HCT116 (cell line): ENCODE results near the gene EEFSEC. TPM values are rescaled to one million over a fixed set of nuclear protein-coding genes. Genes with fewer than 3 reads are reported as not detected.

Experiments used
- ATAC-seq: fragments of 200-7000 bp; cut with Tn5 transposase; 2 replicates; pipeline ENCODE4 v1.9.1; 2020; ENCODE audit warnings: mild to moderate bottlenecking, moderate library complexity
- BruUV-seq: library from RNA; stranded (reverse); fragments of 400-500 nt; replicated peaks from 2 replicates; lab custom pipeline; 2021; lab: Mats Ljungman, UMichigan
- CTCF ChIA-PET: fragments of 300-600 bp; sonication (Branson Sonifier 250); formaldehyde crosslinking; loops from one replicate; lab custom pipeline; 2021; ENCODE audit warnings: antibody characterized with exemption; lab: Charles Lee
- POLR2A ChIA-PET: fragments of 300-600, 350-600 bp; sonication (Branson Sonifier 250); formaldehyde crosslinking; loops from one replicate; lab custom pipeline; 2021; ENCODE audit warnings: antibody characterized with exemption; lab: Charles Lee
- RAD21 ChIA-PET, 2 experiments: fragments of 300-600 bp; sonication (Branson Sonifier 250); formaldehyde crosslinking; loops; one replicate each; lab custom pipeline; 2023; ENCODE audit warnings: low total read pairs in 2 of 2; ENCODE audit not compliant: uncharacterized antibody in 2 of 2, unreplicated experiment in 2 of 2, low non-redundant PET in 1 of 2; lab: Charles Lee
- DNase-seq: peaks from one replicate; pipeline ENCODE4 v3.0.0-alpha.2; 2010; ENCODE audit warnings: low read depth, low spot score
- H2AFZ ChIP-seq: fragments of 200-600 bp; shearing (Covaris generic), sonication (generic); 2 replicates; pipeline ENCODE4 v1.6.1; 2017; ENCODE audit warnings: low read depth, mixed run types, mixed read lengths, antibody characterized with exemption, low read length; ENCODE audit not compliant: poor library complexity, severe bottlenecking
- H3K27ac ChIP-seq: 2 replicates; pipeline ENCODE4 v1.5.1; 2012; ENCODE audit warnings: low read depth, low read length
- H3K27me3 ChIP-seq: fragments of 200-600 bp; sonication (generic); 2 replicates; pipeline ENCODE4 v1.6.1; 2016; ENCODE audit warnings: mixed run types, low read length, mixed read lengths; ENCODE audit not compliant: insufficient read depth
- H3K36me3 ChIP-seq, 2 experiments: fragments of 200-500 bp in 1 of 2; fragments of 200-600 bp in 1 of 2; sonication (Bioruptor generic) in 1 of 2; sonication (generic) in 1 of 2; 2 replicates each; pipeline versions ENCODE4 v1.5.1 to v1.6.1; 2014 to 2016; ENCODE audit warnings: low read length in 2 of 2, inconsistent platforms in 1 of 2, mixed read lengths in 1 of 2, mixed run types in 1 of 2; ENCODE audit not compliant: insufficient read depth in 2 of 2, control insufficient read depth in 1 of 2
- H3K4me1 ChIP-seq, 2 experiments: fragments of 200-600 bp in 1 of 2; sonication (generic) in 1 of 2; 2 replicates each; pipeline versions ENCODE4 v1.5.1 to v1.6.1; 2012 to 2017; ENCODE audit warnings: low read length in 2 of 2, inconsistent platforms in 1 of 2, mild to moderate bottlenecking in 1 of 2, mixed read lengths in 1 of 2, mixed run types in 1 of 2, moderate library complexity in 1 of 2; ENCODE audit not compliant: insufficient read depth in 2 of 2, control insufficient read depth in 1 of 2
- H3K4me2 ChIP-seq: fragments of 200-600 bp; sonication (generic); 2 replicates; pipeline ENCODE4 v1.6.1; 2017; ENCODE audit warnings: mixed run types, low read length, mixed read lengths
- H3K4me3 ChIP-seq, 2 experiments: fragments of 200-600 bp in 1 of 2; sonication (generic) in 1 of 2; replicated peaks in 1 of 2; 2 replicates each; pipeline ENCODE4 v1.5.1; 2011 to 2016; ENCODE audit warnings: low read length in 2 of 2, control low read depth in 1 of 2, low read depth in 1 of 2, mild to moderate bottlenecking in 1 of 2, mixed read lengths in 1 of 2, mixed run types in 1 of 2
- H3K79me2 ChIP-seq: fragments of 200-600 bp; sonication (generic); 2 replicates; pipeline ENCODE4 v1.6.1; 2017; ENCODE audit warnings: mild to moderate bottlenecking, mixed run types, low read length, moderate library complexity, mixed read lengths; ENCODE audit not compliant: insufficient read depth
- H3K9ac ChIP-seq: fragments of 200-600 bp; sonication (generic); 2 replicates; pipeline ENCODE4 v1.6.1; 2016; ENCODE audit warnings: low read length, mixed read lengths
- H3K9me2 ChIP-seq: fragments of 200-600 bp; sonication (generic), shearing (Covaris generic); 2 replicates; pipeline ENCODE4 v1.6.1; 2017; ENCODE audit warnings: mixed run types, mild to moderate bottlenecking, moderate library complexity; ENCODE audit not compliant: insufficient read depth
- H3K9me3 ChIP-seq, 2 experiments: fragments of 200-500 bp in 1 of 2; fragments of 200-600 bp in 1 of 2; sonication (Bioruptor generic) in 1 of 2; sonication (generic) in 1 of 2; 2 replicates each; pipeline ENCODE4 v1.6.1; 2014 to 2017; ENCODE audit warnings: low read length in 2 of 2, mixed read lengths in 2 of 2, inconsistent platforms in 1 of 2, low read depth in 1 of 2, mild to moderate bottlenecking in 1 of 2, mixed run types in 1 of 2, moderate library complexity in 1 of 2; ENCODE audit not compliant: control insufficient read depth in 1 of 2, insufficient read depth in 1 of 2
- H4K20me1 ChIP-seq: fragments of 200-600 bp; sonication (generic), shearing (Covaris generic); 2 replicates; pipeline ENCODE4 v1.6.1; 2017; ENCODE audit warnings: mixed run types, mild to moderate bottlenecking, moderate library complexity; ENCODE audit not compliant: insufficient read depth
- CEBPB ChIP-seq: IDR thresholded peaks from 2 replicates; pipeline ENCODE4 v1.6.1; 2012; ENCODE audit warnings: low read depth
- CTCF ChIP-seq, 3 experiments: fragments of 200-600 bp in 1 of 3; sonication (generic) in 1 of 3; IDR thresholded peaks in 2 of 3; conservative IDR thresholded peaks in 1 of 3; 2 replicates each; pipeline ENCODE4 v1.5.1; 2012 to 2017; ENCODE audit warnings: low read depth in 2 of 3, low read length in 2 of 3, antibody characterized with exemption in 1 of 3, borderline replicate concordance in 1 of 3, control low read depth in 1 of 3, mild to moderate bottlenecking in 1 of 3, mixed read lengths in 1 of 3, mixed run types in 1 of 3, moderate library complexity in 1 of 3; ENCODE audit not compliant: insufficient read depth in 1 of 3
- EGR1 ChIP-seq: IDR thresholded peaks from 2 replicates; pipeline ENCODE4 v1.6.1; 2012; ENCODE audit warnings: low read depth
- EZH2phosphoT487 ChIP-seq: fragments of 200-600 bp; IDR thresholded peaks from 2 replicates; pipeline ENCODE4 v1.6.1; 2018; ENCODE audit warnings: antibody characterized with exemption, borderline replicate concordance
- JUND ChIP-seq: IDR thresholded peaks from 2 replicates; pipeline ENCODE4 v1.6.1; 2012
- SP1 ChIP-seq: IDR thresholded peaks from 2 replicates; pipeline ENCODE4 v1.6.1; 2012; ENCODE audit warnings: low read depth
- SRF ChIP-seq: IDR thresholded peaks from 2 replicates; pipeline ENCODE4 v1.6.1; 2012; ENCODE audit warnings: low read depth
- intact Hi-C: fragments of 100-400 bp; cut with micrococcal nuclease; formaldehyde crosslinking; loops from 2 replicates; pipeline ENCODE4 v1.10.0; 2022
- total RNA-seq: library from RNA; stranded (reverse); gene quantifications from one replicate; pipeline ENCODE4 v1.2.1, GENCODE V29; 2021; ENCODE audit not compliant: unreplicated experiment
- TF ChIP-seq, protein P1 (sequence below): IDR thresholded peaks from 2 replicates; pipeline ENCODE4 v1.6.1; 2012

The EEFSEC gene
- total RNA-seq, 1 experiment from 2014 or later: 16.1 TPM

- intact Hi-C loops: no loop called here
- no peak for DNase-seq
- no peaks in the 10 kb centered on the region for H3K4me1 ChIP-seq
- no peak overlapping the region for H2AFZ ChIP-seq
- TF ChIP-seq, protein P1, sequence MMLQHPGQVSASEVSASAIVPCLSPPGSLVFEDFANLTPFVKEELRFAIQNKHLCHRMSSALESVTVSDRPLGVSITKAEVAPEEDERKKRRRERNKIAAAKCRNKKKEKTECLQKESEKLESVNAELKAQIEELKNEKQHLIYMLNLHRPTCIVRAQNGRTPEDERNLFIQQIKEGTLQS: no peak
- TF ChIP-seq EZH2phosphoT487: no peak
- no peak overlapping the region for H3K9ac ChIP-seq
- RAD21 ChIA-PET: no interaction called here
- no peak overlapping the region for H3K4me3 ChIP-seq
- H3K4me2 ChIP-seq: no peak overlapping the region
- no peaks in the 10 kb centered on the region for H3K79me2 ChIP-seq
- H4K20me1 ChIP-seq: no peaks in the 10 kb centered on the region
- no peaks in the 10 kb centered on the region for H3K36me3 ChIP-seq
- CTCF ChIA-PET: no interaction called here
- no peaks in the 10 kb centered on the region for H3K9me3 ChIP-seq
- POLR2A ChIA-PET: no interaction called here
- no TSS peak for BruUV-seq
- no peak for ATAC-seq
- no peaks in the 10 kb centered on the region for H3K27me3 ChIP-seq
- H3K9me2 ChIP-seq: no peaks in the 10 kb centered on the region
- no peak overlapping the region for H3K27ac ChIP-seq
Measured at GRCh38 chr3:128327606-128328031, 174.3 kb downstream of the EEFSEC start.

- no peak overlapping the region for H3K4me2 ChIP-seq
- H3K9me2 ChIP-seq: no peaks in the 10 kb centered on the region
- RAD21 ChIA-PET: no interaction called here
- CTCF ChIA-PET: no interaction called here
- no peaks in the 10 kb centered on the region for H3K4me1 ChIP-seq
- H3K36me3 ChIP-seq: no peaks in the 10 kb centered on the region
- H2AFZ ChIP-seq: no peak overlapping the region
- TF ChIP-seq CEBPB: no peak
- TF ChIP-seq JUND: no peak
- TF ChIP-seq SP1: no peak
- TF ChIP-seq SRF: no peak
- no peak for TF ChIP-seq EGR1
- no peak for TF ChIP-seq CTCF (IDR thresholded peaks at IDR 0.05 in 2 of 3, conservative IDR thresholded peaks at IDR 0.05 in 1 of 3; ENCODE audit: borderline replicate concordance in 1 of 3, insufficient read depth in 1 of 3, low read depth in 2 of 3, low read length in 2 of 3)
- H3K9ac ChIP-seq: no peak overlapping the region
- POLR2A ChIA-PET: no interaction called here
- intact Hi-C loops: no loop called here
- H4K20me1 ChIP-seq: no peaks in the 10 kb centered on the region
- H3K27me3 ChIP-seq: no peaks in the 10 kb centered on the region
- no peak overlapping the region for H3K4me3 ChIP-seq
- H3K27ac ChIP-seq: no peak overlapping the region
- ATAC-seq (no peak), DNase-seq (no peak)
- no peaks in the 10 kb centered on the region for H3K9me3 ChIP-seq
- H3K79me2 ChIP-seq: no peaks in the 10 kb centered on the region
- BruUV-seq: no TSS peak
Measured at GRCh38 chr3:128328546-128329458, 175.5 kb downstream of the EEFSEC start.
